H9 (cell line): ENCODE results near the gene KLHDC7A. TPM values are rescaled to one million over a fixed set of nuclear protein-coding genes. Genes with fewer than 3 reads are reported as not detected.

ENCODE experiments used
- DNase-seq: peaks from one replicate; pipeline ENCODE4 v3.0.0-alpha.2; 2017
- H2AFZ ChIP-seq: one replicate; pipeline ENCODE4 v1.6.1; 2013; ENCODE audit warnings: mild to moderate bottlenecking, low read length, control low read depth, moderate library complexity
- H2AK5ac ChIP-seq: 2 replicates; pipeline ENCODE4 v1.6.1; 2013; ENCODE audit warnings: low read length, control low read depth, mixed read lengths; ENCODE audit not compliant: insufficient read length
- H2BK120ac ChIP-seq: one replicate; pipeline ENCODE4 v1.6.1; 2013; ENCODE audit warnings: low read depth, mild to moderate bottlenecking, low read length, control low read depth, inconsistent platforms; ENCODE audit not compliant: poor library complexity, severe bottlenecking
- H2BK12ac ChIP-seq: 2 replicates; pipeline ENCODE4 v1.6.1; 2013; ENCODE audit warnings: low read length, control low read depth, mixed read lengths, low read depth; ENCODE audit not compliant: insufficient read length
- H2BK15ac ChIP-seq: 2 replicates; pipeline ENCODE4 v1.6.1; 2013; ENCODE audit warnings: low read depth, low read length, control low read depth
- H2BK20ac ChIP-seq: one replicate; pipeline ENCODE4 v1.6.1; 2013; ENCODE audit warnings: low read depth, mild to moderate bottlenecking, low read length, control low read depth, inconsistent platforms; ENCODE audit not compliant: poor library complexity, severe bottlenecking
- H2BK5ac ChIP-seq: 2 replicates; pipeline ENCODE4 v1.6.1; 2013; ENCODE audit warnings: low read length, control low read depth, mixed read lengths; ENCODE audit not compliant: insufficient read length
- H3K14ac ChIP-seq: 2 replicates; pipeline ENCODE4 v1.6.1; 2013; ENCODE audit warnings: low read length, control low read depth; ENCODE audit not compliant: insufficient read depth
- H3K18ac ChIP-seq: 2 replicates; pipeline ENCODE4 v1.6.1; 2013; ENCODE audit warnings: low read depth, mild to moderate bottlenecking, mixed read lengths, low read length, control low read depth; ENCODE audit not compliant: insufficient read length
- H3K23ac ChIP-seq: 2 replicates; pipeline ENCODE4 v1.6.1; 2013; ENCODE audit warnings: low read length, control low read depth, mixed read lengths, low read depth; ENCODE audit not compliant: insufficient read length
- H3K23me2 ChIP-seq: 2 replicates; pipeline ENCODE4 v1.6.1; 2013; ENCODE audit warnings: low read depth, mild to moderate bottlenecking, mixed read lengths, low read length, control low read depth; ENCODE audit not compliant: insufficient read length, poor library complexity, severe bottlenecking
- H3K27ac ChIP-seq: 2 replicates; pipeline ENCODE4 v1.5.1; 2013; ENCODE audit warnings: low read length, control low read depth, mixed read lengths, low read depth; ENCODE audit not compliant: insufficient read length
- H3K27me3 ChIP-seq: 2 replicates; pipeline ENCODE4 v1.6.1; 2013; ENCODE audit warnings: low read length, control low read depth, inconsistent platforms; ENCODE audit not compliant: insufficient read depth
- H3K4ac ChIP-seq: 2 replicates; pipeline ENCODE4 v1.6.1; 2013; ENCODE audit warnings: low read depth, mild to moderate bottlenecking, control low read depth, inconsistent platforms, low read length, moderate library complexity
- H3K4me1 ChIP-seq: 2 replicates; pipeline ENCODE4 v1.6.1; 2013; ENCODE audit warnings: low read length, control low read depth, inconsistent platforms; ENCODE audit not compliant: insufficient read depth
- H3K4me2 ChIP-seq: 2 replicates; pipeline ENCODE4 v1.6.1; 2013; ENCODE audit warnings: low read length, control low read depth, mixed read lengths; ENCODE audit not compliant: insufficient read length, insufficient read depth
- H3K56ac ChIP-seq: 2 replicates; pipeline ENCODE4 v1.6.1; 2013; ENCODE audit warnings: low read depth, mild to moderate bottlenecking, mixed read lengths, low read length, control low read depth; ENCODE audit not compliant: insufficient read length
- H3K79me1 ChIP-seq: 2 replicates; pipeline ENCODE4 v1.6.1; 2013; ENCODE audit warnings: low read depth, mild to moderate bottlenecking, moderate library complexity, low read length, control low read depth, inconsistent platforms; ENCODE audit not compliant: insufficient read depth, poor library complexity, severe bottlenecking
- H3K79me2 ChIP-seq: 2 replicates; pipeline ENCODE4 v1.6.1; 2013; ENCODE audit warnings: low read length, control low read depth, inconsistent platforms; ENCODE audit not compliant: insufficient read depth
- H3K9ac ChIP-seq: 2 replicates; pipeline ENCODE4 v1.6.1; 2013; ENCODE audit warnings: low read length, control low read depth, mixed read lengths; ENCODE audit not compliant: insufficient read length; ENCODE audit errors: extremely low read depth
- H3K9me3 ChIP-seq: one replicate; pipeline ENCODE4 v1.6.1; 2013; ENCODE audit warnings: low read depth, low read length, inconsistent platforms; ENCODE audit not compliant: control insufficient read depth
- H3T11ph ChIP-seq: one replicate; pipeline ENCODE4 v1.6.1; 2013; ENCODE audit warnings: mild to moderate bottlenecking, low read length, control low read depth, inconsistent platforms
- H4K20me1 ChIP-seq: one replicate; pipeline ENCODE4 v1.6.1; 2013; ENCODE audit not compliant: control insufficient read depth, insufficient read length, insufficient read depth
- H4K5ac ChIP-seq: 2 replicates; pipeline ENCODE4 v1.6.1; 2013; ENCODE audit warnings: low read depth, mild to moderate bottlenecking, mixed read lengths, low read length, control low read depth; ENCODE audit not compliant: insufficient read length
- H4K8ac ChIP-seq: replicated peaks from 2 replicates; pipeline ENCODE4 v1.6.1; 2013; ENCODE audit warnings: low read length, control low read depth, mixed read lengths, low read depth; ENCODE audit not compliant: insufficient read length
- H4K91ac ChIP-seq: 2 replicates; pipeline ENCODE4 v1.6.1; 2013; ENCODE audit warnings: low read depth, mild to moderate bottlenecking, moderate library complexity, mixed read lengths, low read length, control low read depth; ENCODE audit not compliant: insufficient read length
- H3K27ac Mint-ChIP-seq, 3 experiments: 2 replicates in 2 of 3; 3 replicates in 1 of 3; pipeline ENCODE4 v1.8.0; 2020 to 2021; ENCODE audit warnings: mixed read lengths in 3 of 3, mild to moderate bottlenecking in 1 of 3, moderate library complexity in 1 of 3
- H3K27me3 Mint-ChIP-seq: 2 replicates; pipeline ENCODE4 v1.8.0; 2021; ENCODE audit warnings: low read depth, mild to moderate bottlenecking, moderate library complexity, mixed read lengths
- H3K36me3 Mint-ChIP-seq, 3 experiments: 2 replicates in 2 of 3; 3 replicates in 1 of 3; pipeline ENCODE4 v1.8.0; 2020 to 2021; ENCODE audit warnings: low read depth in 3 of 3, mixed read lengths in 3 of 3; ENCODE audit not compliant: insufficient read depth in 1 of 3
- H3K4me1 Mint-ChIP-seq, 2 experiments: 2 replicates each; pipeline ENCODE4 v1.8.0; 2020; ENCODE audit warnings: mixed read lengths in 2 of 2
- H3K4me3 Mint-ChIP-seq, 2 experiments: 2 replicates in 1 of 2; 3 replicates in 1 of 2; pipeline ENCODE4 v1.8.0; 2020 to 2021; ENCODE audit warnings: mild to moderate bottlenecking in 2 of 2, mixed read lengths in 2 of 2, moderate library complexity in 1 of 2
- H3K9me3 Mint-ChIP-seq, 2 experiments: 2 replicates in 1 of 2; 3 replicates in 1 of 2; pipeline ENCODE4 v1.8.0; 2020; ENCODE audit warnings: mild to moderate bottlenecking in 2 of 2, mixed read lengths in 2 of 2, moderate library complexity in 1 of 2
- WGBS: extraction: QIAGEN DNeasy Blood & Tissue Kit; methylation state at CpG from one replicate; pipeline ENCODE4 v1.1.7; 2013; ENCODE audit warnings: missing lambda C conversion rate, low lambda C conversion rate, mixed read lengths; ENCODE audit not compliant: insufficient read length; ENCODE audit errors: extremely low coverage; 5-methylcytosine and 5-hydroxymethylcytosine counted together
- total RNA-seq: library from RNA; stranded (reverse); gene quantifications from 2 replicates; pipeline ENCODE4 v1.2.1, GENCODE V29; 2021
- TF ChIP-seq, protein P1 (sequence below): fragments of 200-600 bp; sonication (generic); conservative IDR thresholded peaks from 3 replicates; pipeline ENCODE4 v1.8.0; 2021; ENCODE audit warnings: antibody characterized with exemption, mild to moderate bottlenecking

KLHDC7A gene
- total RNA-seq, 1 experiment from 2014 or later = 11.4 TPM

DNA sequence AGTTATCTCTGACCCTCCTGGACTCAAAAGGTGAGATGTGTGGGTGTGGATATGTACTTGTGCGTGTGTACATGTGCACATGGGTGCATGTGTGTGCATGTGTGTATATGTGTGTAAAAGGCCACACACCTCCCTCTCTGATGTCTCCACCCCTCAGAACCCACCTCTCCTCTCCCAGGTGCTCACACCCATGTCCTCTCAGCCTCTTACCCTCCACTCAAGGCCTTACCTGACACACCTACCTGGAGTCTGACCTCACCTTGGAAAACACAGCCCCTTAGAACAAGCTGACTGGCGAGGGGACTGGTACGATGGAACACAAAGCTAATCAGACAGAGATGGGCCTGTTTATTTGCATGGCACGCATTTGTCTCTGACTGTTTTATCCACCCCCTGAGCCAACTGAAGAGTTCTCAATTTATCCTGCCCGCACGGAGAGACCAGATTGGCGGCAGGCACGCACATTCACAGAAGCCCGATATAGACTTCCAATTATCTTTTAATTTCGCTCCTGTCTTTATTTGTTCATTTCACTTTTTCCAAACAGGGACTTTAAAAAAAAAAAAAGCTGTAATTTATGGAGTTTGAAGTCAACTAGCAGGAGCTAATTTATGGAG is 6.1 kb upstream of the KLHDC7A start:
- Mint-ChIP-seq H3K4me1 (peaks cover 43 to 48% of the 10 kb centered on the region in 2 experiments), H3K27me3 (no peaks in the 10 kb centered on the region), H3K27ac (peak overlapping the region in 1 of 3 experiments; percentile 9; a peak in 3 of 7 replicates), H3K4me3 (no peak overlapping the region), H3K9me3 (no peaks in the 10 kb centered on the region; a peak in 1 of 5 replicates), H3K36me3 (no peaks in the 10 kb centered on the region; a peak in 1 of 7 replicates)
- H2BK12ac ChIP-seq = no peak overlapping the region
- no peak overlapping the region for H3T11ph ChIP-seq
- WGBS = no CpG with 5 or more reads among the region's 10 CpGs
- no peaks in the 10 kb centered on the region for H3K27me3 ChIP-seq
- no peak overlapping the region for H2BK5ac ChIP-seq
- H4K20me1 ChIP-seq = no peaks in the 10 kb centered on the region
- H3K4me2 ChIP-seq = no peak overlapping the region
- TF ChIP-seq, protein P1, sequence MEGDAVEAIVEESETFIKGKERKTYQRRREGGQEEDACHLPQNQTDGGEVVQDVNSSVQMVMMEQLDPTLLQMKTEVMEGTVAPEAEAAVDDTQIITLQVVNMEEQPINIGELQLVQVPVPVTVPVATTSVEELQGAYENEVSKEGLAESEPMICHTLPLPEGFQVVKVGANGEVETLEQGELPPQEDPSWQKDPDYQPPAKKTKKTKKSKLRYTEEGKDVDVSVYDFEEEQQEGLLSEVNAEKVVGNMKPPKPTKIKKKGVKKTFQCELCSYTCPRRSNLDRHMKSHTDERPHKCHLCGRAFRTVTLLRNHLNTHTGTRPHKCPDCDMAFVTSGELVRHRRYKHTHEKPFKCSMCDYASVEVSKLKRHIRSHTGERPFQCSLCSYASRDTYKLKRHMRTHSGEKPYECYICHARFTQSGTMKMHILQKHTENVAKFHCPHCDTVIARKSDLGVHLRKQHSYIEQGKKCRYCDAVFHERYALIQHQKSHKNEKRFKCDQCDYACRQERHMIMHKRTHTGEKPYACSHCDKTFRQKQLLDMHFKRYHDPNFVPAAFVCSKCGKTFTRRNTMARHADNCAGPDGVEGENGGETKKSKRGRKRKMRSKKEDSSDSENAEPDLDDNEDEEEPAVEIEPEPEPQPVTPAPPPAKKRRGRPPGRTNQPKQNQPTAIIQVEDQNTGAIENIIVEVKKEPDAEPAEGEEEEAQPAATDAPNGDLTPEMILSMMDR = no peak
- no peaks in the 10 kb centered on the region for H3K79me2 ChIP-seq
- H3K4me1 ChIP-seq = peaks cover 6% of the 10 kb centered on the region; the same call in 1 of the 2 replicates
- no peak overlapping the region for H2AFZ ChIP-seq
- H3K9me3 ChIP-seq = no peaks in the 10 kb centered on the region
- H2BK15ac ChIP-seq = no peak overlapping the region
- H4K5ac ChIP-seq = no peak overlapping the region
- no peaks in the 10 kb centered on the region for H3K79me1 ChIP-seq
- no peaks in the 10 kb centered on the region for H3K23me2 ChIP-seq
- H3K18ac ChIP-seq = no peak overlapping the region
- no peak overlapping the region for H3K14ac ChIP-seq
- no peak overlapping the region for H3K56ac ChIP-seq
- H3K9ac ChIP-seq = no peak overlapping the region
- H2AK5ac ChIP-seq = no peak overlapping the region
- H3K23ac ChIP-seq = no peak overlapping the region
- no peak overlapping the region for H2BK20ac ChIP-seq
- DNase-seq = no peak
- H4K91ac ChIP-seq = no peak overlapping the region
- no peak overlapping the region for H3K27ac ChIP-seq
- H2BK120ac ChIP-seq = no peak overlapping the region
- H3K4ac ChIP-seq = no peak overlapping the region
- no peak overlapping the region for H4K8ac ChIP-seq
